HepG2 (cell line): ENCODE measurements around the gene P3H3. TPM values are rescaled to one million over a fixed set of nuclear protein-coding genes. Genes with fewer than 3 reads are reported as not detected.
A peak's percentile ranks its signal among the peaks of the same experiment; 100 is the strongest.

ENCODE experiments used
- ATF1 ChIP-seq: IDR thresholded peaks from 2 replicates; pipeline ENCODE4 v1.6.1; 2016; ENCODE audit warnings: mild to moderate bottlenecking, control low read depth
- FIP1L1 ChIP-seq: fragments of 200-400 bp; formaldehyde crosslinking; IDR thresholded peaks from 2 replicates; pipeline ENCODE4 v1.6.1; 2018; ENCODE audit warnings: low read depth, mild to moderate bottlenecking, low read length, moderate library complexity, borderline replicate concordance; ENCODE audit not compliant: insufficient read depth
- HNF4G ChIP-seq, 2 experiments: sonication (generic) in 1 of 2; formaldehyde crosslinking in 1 of 2; IDR thresholded peaks; 2 replicates each; pipeline versions ENCODE4 v1.4.0 to v1.6.1; 2011 to 2020; ENCODE audit warnings: borderline replicate concordance in 2 of 2, low read depth in 2 of 2, mild to moderate bottlenecking in 2 of 2, low read length in 1 of 2, missing genetic modification reagents in 1 of 2, moderate library complexity in 1 of 2
- JUND ChIP-seq: sonication (generic); formaldehyde crosslinking; IDR thresholded peaks from 2 replicates; pipeline ENCODE4 v1.8.0; 2022; ENCODE audit warnings: mild to moderate bottlenecking, missing genetic modification reagents
- POLR2A ChIP-seq, 2 experiments: IDR thresholded peaks; 2 replicates each; pipeline ENCODE4 v1.6.1; 2011; ENCODE audit warnings: low read depth in 2 of 2, low read length in 2 of 2, mild to moderate bottlenecking in 1 of 2, moderate library complexity in 1 of 2; ENCODE audit not compliant: insufficient read depth in 1 of 2
- SATB2 ChIP-seq: sonication (generic); formaldehyde crosslinking; IDR thresholded peaks from 2 replicates; pipeline ENCODE4 v1.5.0; 2020; ENCODE audit warnings: missing genetic modification reagents
- TBX2 ChIP-seq: sonication (generic); formaldehyde crosslinking; IDR thresholded peaks from 2 replicates; pipeline ENCODE4 v1.5.0; 2020; ENCODE audit warnings: missing genetic modification reagents, mild to moderate bottlenecking, borderline replicate concordance
- ZIK1 ChIP-seq: sonication (generic); formaldehyde crosslinking; IDR thresholded peaks from 2 replicates; pipeline ENCODE4 v1.5.0; 2020; ENCODE audit warnings: mild to moderate bottlenecking, low read depth, missing genetic modification reagents, borderline replicate concordance
- ZMYM2 ChIP-seq: sonication (generic); formaldehyde crosslinking; IDR thresholded peaks from 2 replicates; pipeline ENCODE4 v1.8.0; 2022; ENCODE audit warnings: mild to moderate bottlenecking, missing genetic modification reagents
- ZMYM4 ChIP-seq: sonication (generic); formaldehyde crosslinking; IDR thresholded peaks from 2 replicates; pipeline ENCODE4 v1.8.1; 2023; ENCODE audit warnings: mild to moderate bottlenecking, missing genetic modification reagents
- ZNF331 ChIP-seq: sonication (generic); formaldehyde crosslinking; IDR thresholded peaks from 2 replicates; pipeline ENCODE4 v1.4.0; 2020; ENCODE audit warnings: missing genetic modification reagents
- ZNF33B ChIP-seq: sonication (generic); formaldehyde crosslinking; IDR thresholded peaks from 2 replicates; pipeline ENCODE4 v1.5.1; 2020; ENCODE audit warnings: mild to moderate bottlenecking, missing genetic modification reagents
- ZNF589 ChIP-seq: sonication (generic); formaldehyde crosslinking; conservative IDR thresholded peaks from 2 replicates; pipeline ENCODE4 v1.8.0; 2022; ENCODE audit warnings: mild to moderate bottlenecking, moderate library complexity, missing genetic modification reagents
- ZNF605 ChIP-seq: sonication (generic); formaldehyde crosslinking; IDR thresholded peaks from 2 replicates; pipeline ENCODE4 v1.8.0; 2022; ENCODE audit warnings: mild to moderate bottlenecking, missing genetic modification reagents
- ZNF746 ChIP-seq: sonication (generic); formaldehyde crosslinking; IDR thresholded peaks from 2 replicates; pipeline ENCODE4 v1.8.0; 2022; ENCODE audit warnings: mild to moderate bottlenecking, missing genetic modification reagents
- ZNF781 ChIP-seq: sonication (generic); formaldehyde crosslinking; IDR thresholded peaks from 2 replicates; pipeline ENCODE4 v1.5.1; 2020; ENCODE audit warnings: borderline replicate concordance, mild to moderate bottlenecking, missing genetic modification reagents; ENCODE audit errors: not compliant biosample characterization
- ZNF878 ChIP-seq: sonication (generic); formaldehyde crosslinking; IDR thresholded peaks from 2 replicates; pipeline ENCODE4 v1.8.1; 2023; ENCODE audit warnings: mild to moderate bottlenecking, missing genetic modification reagents, moderate library complexity
- polyA plus RNA-seq, 8 experiments: library from polyadenylated mRNA; depleted of rRNA in 3 of 8; stranded (reverse) in 7 of 8; unstranded in 1 of 8; fragments of >200 nt; fragmentation: Illumina TruSeq in 4 of 8; extraction: Trizol in 4 of 8; gene quantifications; 2 replicates each; pipeline versions ENCODE4 v1.2.1 to v1.2.3, GENCODE V29; 2011 to 2016; ENCODE audit warnings: low read depth in 4 of 8, missing spikeins in 1 of 8, mixed read lengths in 1 of 8; ENCODE audit not compliant: insufficient read depth in 1 of 8
- total RNA-seq, 5 experiments: library from RNA; depleted of rRNA; stranded (reverse); fragments of >200 nt; fragmentation: Illumina TruSeq; extraction: Trizol; gene quantifications; 2 replicates each; pipeline ENCODE4 v1.2.3, GENCODE V29; 2016; ENCODE audit warnings: low read depth in 1 of 5
- TF ChIP-seq, protein P1 (sequence below): sonication (generic); formaldehyde crosslinking; IDR thresholded peaks from 2 replicates; pipeline ENCODE4 v1.9.0; 2022; ENCODE audit warnings: missing genetic modification reagents, mild to moderate bottlenecking, borderline replicate concordance
- TF ChIP-seq, protein P2 (sequence below): sonication (generic); formaldehyde crosslinking; IDR thresholded peaks from 2 replicates; pipeline ENCODE4 v1.9.0; 2021; ENCODE audit warnings: missing genetic modification reagents, mild to moderate bottlenecking, borderline replicate concordance
- TF ChIP-seq, protein P3 (sequence below): sonication (generic); formaldehyde crosslinking; IDR thresholded peaks from 2 replicates; pipeline ENCODE4 v1.4.0; 2020; ENCODE audit warnings: missing genetic modification reagents

The P3H3 gene
- total and polyA plus RNA-seq, 2 of the 13 experiments (the other 11 are each of a cell fraction or from before 2014, with no cell fraction given), result 20.1 to 20.5 TPM

DNA sequence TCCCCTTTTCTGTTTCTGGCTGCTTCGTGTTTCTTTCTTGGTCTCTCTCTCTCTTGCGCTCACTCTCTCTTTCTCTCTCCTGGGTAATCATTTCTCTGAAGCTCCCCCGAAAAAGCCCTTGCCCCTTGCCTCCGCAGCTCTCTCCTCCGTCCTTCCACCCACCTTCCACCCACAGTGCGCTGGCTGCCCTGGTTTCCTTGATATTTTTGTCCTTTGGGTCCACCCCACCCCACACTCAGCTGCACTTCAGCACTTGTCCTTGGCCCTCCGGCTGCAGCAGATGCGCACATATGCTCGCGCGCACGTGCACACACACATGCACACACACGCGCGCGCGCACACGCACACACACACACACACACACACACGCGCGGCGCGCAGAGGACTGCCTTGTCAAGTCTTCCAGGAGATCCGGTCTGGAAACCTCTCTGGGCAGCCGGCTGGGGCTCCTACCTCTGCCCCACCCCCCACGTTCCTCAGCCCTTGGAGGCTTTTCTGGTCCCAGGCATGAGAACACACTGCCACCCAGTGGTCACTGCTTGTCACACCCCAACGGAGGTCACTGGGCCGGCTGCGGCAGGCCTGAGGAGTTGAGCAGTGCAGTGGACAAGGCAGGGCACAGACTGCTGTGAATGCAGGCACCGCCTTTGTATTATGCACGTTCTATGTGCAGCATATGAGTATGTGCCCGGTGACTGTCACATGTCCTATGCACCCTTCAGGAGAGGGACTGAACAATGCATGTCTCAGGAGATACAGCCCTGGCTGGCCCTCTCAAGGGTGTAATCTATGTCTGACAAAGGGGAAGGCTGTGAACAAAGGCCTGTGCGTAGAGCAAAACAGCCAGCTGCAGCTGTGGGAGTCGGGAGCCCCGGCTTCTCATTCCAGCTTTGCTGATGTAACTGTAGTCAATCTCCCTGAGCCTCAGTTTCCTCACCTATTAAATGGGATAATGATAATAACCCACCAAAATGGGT is 49.3 kb upstream of the P3H3 start (continued):
- TF ChIP-seq, protein P1, sequence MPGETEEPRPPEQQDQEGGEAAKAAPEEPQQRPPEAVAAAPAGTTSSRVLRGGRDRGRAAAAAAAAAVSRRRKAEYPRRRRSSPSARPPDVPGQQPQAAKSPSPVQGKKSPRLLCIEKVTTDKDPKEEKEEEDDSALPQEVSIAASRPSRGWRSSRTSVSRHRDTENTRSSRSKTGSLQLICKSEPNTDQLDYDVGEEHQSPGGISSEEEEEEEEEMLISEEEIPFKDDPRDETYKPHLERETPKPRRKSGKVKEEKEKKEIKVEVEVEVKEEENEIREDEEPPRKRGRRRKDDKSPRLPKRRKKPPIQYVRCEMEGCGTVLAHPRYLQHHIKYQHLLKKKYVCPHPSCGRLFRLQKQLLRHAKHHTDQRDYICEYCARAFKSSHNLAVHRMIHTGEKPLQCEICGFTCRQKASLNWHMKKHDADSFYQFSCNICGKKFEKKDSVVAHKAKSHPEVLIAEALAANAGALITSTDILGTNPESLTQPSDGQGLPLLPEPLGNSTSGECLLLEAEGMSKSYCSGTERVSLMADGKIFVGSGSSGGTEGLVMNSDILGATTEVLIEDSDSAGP, result peak; percentile 84
- TF ChIP-seq, protein P2, sequence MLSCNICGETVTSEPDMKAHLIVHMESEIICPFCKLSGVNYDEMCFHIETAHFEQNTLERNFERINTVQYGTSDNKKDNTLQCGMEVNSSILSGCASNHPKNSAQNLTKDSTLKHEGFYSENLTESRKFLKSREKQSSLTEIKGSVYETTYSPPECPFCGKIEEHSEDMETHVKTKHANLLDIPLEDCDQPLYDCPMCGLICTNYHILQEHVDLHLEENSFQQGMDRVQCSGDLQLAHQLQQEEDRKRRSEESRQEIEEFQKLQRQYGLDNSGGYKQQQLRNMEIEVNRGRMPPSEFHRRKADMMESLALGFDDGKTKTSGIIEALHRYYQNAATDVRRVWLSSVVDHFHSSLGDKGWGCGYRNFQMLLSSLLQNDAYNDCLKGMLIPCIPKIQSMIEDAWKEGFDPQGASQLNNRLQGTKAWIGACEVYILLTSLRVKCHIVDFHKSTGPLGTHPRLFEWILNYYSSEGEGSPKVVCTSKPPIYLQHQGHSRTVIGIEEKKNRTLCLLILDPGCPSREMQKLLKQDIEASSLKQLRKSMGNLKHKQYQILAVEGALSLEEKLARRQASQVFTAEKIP (CRISPR knock-in tag), result no peak
- no peak for TF ChIP-seq FIP1L1
- TF ChIP-seq ZIK1 (CRISPR knock-in tag), result no peak
- peak; percentile 53 for TF ChIP-seq ZNF331 (CRISPR knock-in tag)
- no peak for TF ChIP-seq ZNF878 (CRISPR knock-in tag)
- TF ChIP-seq ZNF33B, result no peak
- TF ChIP-seq ZMYM4 (CRISPR knock-in tag), result peak; percentile 52
- peak; percentile 18 for TF ChIP-seq ZNF605
- TF ChIP-seq ZMYM2 (CRISPR knock-in tag), result no peak
- no peak; the same call in 1 of the 2 replicates for TF ChIP-seq ZNF746 (CRISPR knock-in tag)
- no peak for TF ChIP-seq JUND (CRISPR knock-in tag)
- TF ChIP-seq ZNF589, result no peak
- peak; percentile 56; the same call in 1 of the 2 replicates for TF ChIP-seq TBX2 (CRISPR knock-in tag)
- TF ChIP-seq ZNF781 (CRISPR knock-in tag), result peak; percentile 32
- TF ChIP-seq POLR2A (IDR thresholded peaks at IDR 0.05; ENCODE audit: insufficient read depth in 1 of 2, low read depth in 2 of 2, low read length in 2 of 2), result 0 out of 4 replicates have a peak, but pooled peaks of 1 of the 2 experiments have one; percentile 33
- 0 out of 2 replicates have a peak, but pooled peaks have one; percentile 11 for TF ChIP-seq HNF4G (IDR thresholded peaks at IDR 0.05; ENCODE audit: borderline replicate concordance, low read depth, low read length)
- peak; percentile 40; the same call in 1 of the 2 replicates for TF ChIP-seq HNF4G (CRISPR knock-in tag; IDR thresholded peaks at IDR 0.05; ENCODE audit: borderline replicate concordance, low read depth)
- TF ChIP-seq, protein P3, sequence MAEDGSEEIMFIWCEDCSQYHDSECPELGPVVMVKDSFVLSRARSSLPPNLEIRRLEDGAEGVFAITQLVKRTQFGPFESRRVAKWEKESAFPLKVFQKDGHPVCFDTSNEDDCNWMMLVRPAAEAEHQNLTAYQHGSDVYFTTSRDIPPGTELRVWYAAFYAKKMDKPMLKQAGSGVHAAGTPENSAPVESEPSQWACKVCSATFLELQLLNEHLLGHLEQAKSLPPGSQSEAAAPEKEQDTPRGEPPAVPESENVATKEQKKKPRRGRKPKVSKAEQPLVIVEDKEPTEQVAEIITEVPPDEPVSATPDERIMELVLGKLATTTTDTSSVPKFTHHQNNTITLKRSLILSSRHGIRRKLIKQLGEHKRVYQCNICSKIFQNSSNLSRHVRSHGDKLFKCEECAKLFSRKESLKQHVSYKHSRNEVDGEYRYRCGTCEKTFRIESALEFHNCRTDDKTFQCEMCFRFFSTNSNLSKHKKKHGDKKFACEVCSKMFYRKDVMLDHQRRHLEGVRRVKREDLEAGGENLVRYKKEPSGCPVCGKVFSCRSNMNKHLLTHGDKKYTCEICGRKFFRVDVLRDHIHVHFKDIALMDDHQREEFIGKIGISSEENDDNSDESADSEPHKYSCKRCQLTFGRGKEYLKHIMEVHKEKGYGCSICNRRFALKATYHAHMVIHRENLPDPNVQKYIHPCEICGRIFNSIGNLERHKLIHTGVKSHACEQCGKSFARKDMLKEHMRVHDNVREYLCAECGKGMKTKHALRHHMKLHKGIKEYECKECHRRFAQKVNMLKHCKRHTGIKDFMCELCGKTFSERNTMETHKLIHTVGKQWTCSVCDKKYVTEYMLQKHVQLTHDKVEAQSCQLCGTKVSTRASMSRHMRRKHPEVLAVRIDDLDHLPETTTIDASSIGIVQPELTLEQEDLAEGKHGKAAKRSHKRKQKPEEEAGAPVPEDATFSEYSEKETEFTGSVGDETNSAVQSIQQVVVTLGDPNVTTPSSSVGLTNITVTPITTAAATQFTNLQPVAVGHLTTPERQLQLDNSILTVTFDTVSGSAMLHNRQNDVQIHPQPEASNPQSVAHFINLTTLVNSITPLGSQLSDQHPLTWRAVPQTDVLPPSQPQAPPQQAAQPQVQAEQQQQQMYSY, result no peak; the same call in 1 of the 2 replicates
- no peak for TF ChIP-seq ATF1 (CRISPR knock-in tag)
- no peak for TF ChIP-seq SATB2
